ENCODE results near the gene RPL18. TPM values are rescaled to one million over a fixed set of nuclear protein-coding genes. Genes with fewer than 3 reads are reported as not detected.

RPL18 gene
- polyA plus RNA-seq, 1 donor from 2014 or later = 2,549 TPM

- H3K4me3 Mint-ChIP-seq = peak overlapping the region; percentile 25 to 85 (median 83)
- H3K27me3 Mint-ChIP-seq = no peaks in the 10 kb centered on the region
- peaks cover 4% of the 10 kb centered on the region for H3K36me3 Mint-ChIP-seq
- H3K4me1 Mint-ChIP-seq = peaks cover 21 to 25% (median 21%) of the 10 kb centered on the region in 3 donors
- peak overlapping the region in 1 of 3 donors; percentile 91 for H3K27ac Mint-ChIP-seq
- no peaks in the 10 kb centered on the region for H3K9me3 Mint-ChIP-seq
These were observed 2.9 kb downstream of the RPL18 start for GRCh38 chr19:48616041-48616436.

DNA sequence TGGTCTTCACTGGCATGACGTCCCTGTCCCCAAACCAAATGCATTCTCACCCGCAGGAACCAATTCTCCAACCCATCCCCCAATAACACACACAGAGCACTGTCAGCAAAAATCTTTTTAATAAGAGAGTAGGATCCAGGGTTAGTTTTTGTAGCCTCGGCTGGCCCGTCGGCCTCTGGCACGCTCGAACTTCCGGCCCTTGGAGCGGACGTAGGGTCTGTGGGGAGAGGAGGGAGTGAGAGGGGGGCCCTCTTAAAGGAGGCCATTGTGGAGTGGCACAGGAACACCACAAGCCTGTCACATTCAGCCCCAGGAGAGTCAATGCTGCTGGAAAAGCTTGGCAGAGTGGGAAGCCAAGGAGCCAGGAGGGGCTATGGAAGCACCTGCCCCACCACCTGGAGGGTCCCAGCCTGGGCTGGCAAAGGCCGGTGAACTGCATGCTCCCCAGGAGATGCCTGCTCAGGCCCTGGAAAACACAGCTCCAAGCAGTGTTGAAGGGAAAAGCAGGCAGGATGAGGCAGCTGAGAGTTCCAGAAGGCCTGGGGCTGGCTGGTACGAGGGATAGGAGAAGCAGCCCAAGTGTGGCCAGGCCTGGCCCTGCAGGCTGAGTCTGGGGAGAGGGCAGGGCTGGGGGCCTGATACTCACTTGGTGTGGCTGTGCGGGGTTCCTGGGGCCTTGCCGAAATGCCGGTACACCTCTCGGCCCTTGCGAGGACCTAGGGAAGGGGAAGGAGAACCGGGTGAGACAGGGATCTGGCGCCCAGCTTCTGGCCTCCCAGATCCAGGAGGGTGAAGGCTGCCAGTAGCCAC, 3.5 kb downstream of the RPL18 start:
- H3K4me3 Mint-ChIP-seq = peak overlapping the region in 1 of 4 donors; percentile 85
- peak overlapping the region in 1 of 3 donors; percentile 56 for H3K27ac Mint-ChIP-seq
- peaks cover 4% of the 10 kb centered on the region for H3K36me3 Mint-ChIP-seq
- H3K4me1 Mint-ChIP-seq = peaks cover 21 to 25% (median 21%) of the 10 kb centered on the region in 3 donors
- no peaks in the 10 kb centered on the region for H3K27me3 Mint-ChIP-seq
- no peaks in the 10 kb centered on the region for H3K9me3 Mint-ChIP-seq

GRCh38 chr19:48614436-48615230, 4.3 kb downstream of the RPL18 start, which contains the start of gene FAM83E:
Gene FAM83E, minus strand, starts transcription at chr19:48615076. Its CDS starts 1,704 bp downstream, at chr19:48613372.
- no peaks in the 10 kb centered on the region for H3K9me3 Mint-ChIP-seq
- H3K27me3 Mint-ChIP-seq = no peaks in the 10 kb centered on the region
- peaks cover 17 to 21% (median 18%) of the 10 kb centered on the region in 3 donors for H3K4me1 Mint-ChIP-seq
- peaks cover 4% of the 10 kb centered on the region for H3K36me3 Mint-ChIP-seq
- H3K4me3 Mint-ChIP-seq = peak within 1 kb of the TSS in 2 of 4 donors; percentile 27 to 85
- H3K27ac Mint-ChIP-seq = peak within 1 kb of the TSS in 2 of 3 donors; percentile 80 to 84

DNA sequence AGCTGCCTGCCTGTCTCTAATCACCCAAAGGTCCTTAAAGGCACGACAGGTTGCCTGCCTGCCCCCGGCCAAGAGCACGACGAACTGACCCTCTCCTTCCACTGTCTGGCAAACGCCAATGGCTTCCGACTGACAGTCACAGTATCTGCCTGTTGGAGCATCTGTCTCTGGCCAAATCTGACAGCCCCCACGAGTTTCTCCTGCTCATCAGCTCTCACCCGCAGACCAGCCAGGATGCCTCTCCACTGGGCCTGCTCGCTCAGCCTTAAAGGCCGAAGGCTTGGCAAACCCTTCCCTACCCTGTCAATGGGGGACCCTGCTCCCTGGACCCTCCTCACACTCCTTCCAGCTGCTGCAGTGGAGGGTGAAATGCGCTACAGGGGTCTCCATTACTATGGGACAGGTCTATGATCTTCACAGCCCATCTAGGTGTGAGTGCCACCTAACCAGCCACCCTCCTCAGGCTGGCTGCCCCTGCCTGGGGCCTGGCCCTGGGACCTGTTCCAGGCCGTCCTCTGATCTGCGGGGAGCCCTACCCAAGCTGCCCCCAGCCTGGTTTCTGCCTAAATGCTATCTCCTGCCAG, 5.0 kb downstream of the RPL18 start:
- Mint-ChIP-seq H3K27me3 (no peaks in the 10 kb centered on the region), H3K36me3 (peaks cover 4% of the 10 kb centered on the region), H3K27ac (peak overlapping the region in 2 of 3 donors; percentile 80 to 84), H3K9me3 (no peaks in the 10 kb centered on the region), H3K4me3 (peak overlapping the region in 1 of 4 donors; percentile 82), H3K4me1 (peaks cover 12 to 22% (median 17%) of the 10 kb centered on the region in 3 donors)

DNA sequence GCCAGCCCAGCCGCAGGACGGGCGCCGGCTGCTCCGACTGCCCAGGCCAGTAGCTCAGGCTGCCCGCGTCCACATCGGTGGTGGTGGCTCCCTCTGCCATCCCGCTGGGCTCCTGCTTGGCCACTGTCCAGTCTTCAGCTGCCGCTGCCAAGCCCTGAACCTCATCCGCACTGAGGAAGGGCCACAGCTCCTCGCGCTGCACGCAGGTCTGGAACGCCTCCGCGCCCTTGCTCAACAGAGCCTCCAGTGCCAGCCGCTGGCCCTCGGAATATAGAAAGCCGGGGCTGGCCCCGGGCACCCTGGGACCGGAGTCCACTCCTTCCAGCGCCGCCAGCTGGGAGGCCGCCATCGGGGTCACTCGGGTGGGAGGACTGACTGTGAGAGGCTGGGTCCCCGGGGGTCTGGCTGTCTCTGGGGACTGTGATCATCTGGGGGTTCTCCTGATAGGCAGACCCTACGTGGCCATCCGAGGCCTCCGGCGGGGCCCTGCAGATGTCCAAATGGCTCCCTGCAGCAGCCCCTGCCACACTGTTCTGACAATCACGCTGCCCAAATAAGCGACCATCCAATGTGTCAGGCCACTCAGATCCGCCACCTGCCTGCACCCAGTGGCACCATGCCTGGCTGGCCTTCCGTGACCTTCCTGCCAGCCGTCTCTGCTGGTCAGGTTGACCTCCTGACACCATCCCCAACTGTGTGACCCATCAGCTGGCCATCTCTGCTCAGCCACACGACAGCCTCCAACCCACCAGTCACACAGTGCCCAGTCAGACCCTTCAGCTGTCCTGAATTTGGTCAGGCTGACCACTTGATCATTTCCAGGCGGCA, 5.7 kb downstream of the RPL18 start:
- Mint-ChIP-seq H3K9me3 (no peaks in the 10 kb centered on the region), H3K4me3 (no peak overlapping the region), H3K27me3 (peaks cover 2% of the 10 kb centered on the region), H3K27ac (peak overlapping the region in 2 of 3 donors; percentile 80 to 84), H3K36me3 (peaks cover 2% of the 10 kb centered on the region), H3K4me1 (peaks cover 11 to 20% (median 16%) of the 10 kb centered on the region in 3 donors)

- Mint-ChIP-seq H3K4me1 (peaks cover 7 to 16% (median 8%) of the 10 kb centered on the region in 3 donors), H3K27ac (no peak overlapping the region), H3K36me3 (peaks cover 2% of the 10 kb centered on the region), H3K9me3 (no peaks in the 10 kb centered on the region), H3K27me3 (peaks cover 2% of the 10 kb centered on the region), H3K4me3 (no peak overlapping the region)
These were observed 7.1 kb downstream of the RPL18 start for GRCh38 chr19:48611872-48612271.

- Mint-ChIP-seq H3K9me3 (no peaks in the 10 kb centered on the region), H3K36me3 (no peaks in the 10 kb centered on the region), H3K4me1 (peaks cover 4 to 13% (median 4%) of the 10 kb centered on the region in 3 donors), H3K27me3 (peaks cover 2% of the 10 kb centered on the region), H3K4me3 (no peak overlapping the region), H3K27ac (no peak overlapping the region)
These were observed 9.3 kb downstream of the RPL18 start for GRCh38 chr19:48609571-48610108.

- peak overlapping the region; percentile 44 to 86 (median 51) for H3K27ac Mint-ChIP-seq
- H3K4me3 Mint-ChIP-seq = peak overlapping the region; percentile 27 to 69 (median 61)
- no peaks in the 10 kb centered on the region for H3K36me3 Mint-ChIP-seq
- peaks cover 2% of the 10 kb centered on the region for H3K27me3 Mint-ChIP-seq
- H3K4me1 Mint-ChIP-seq = peaks cover 4 to 9% (median 4%) of the 10 kb centered on the region in 3 donors
- H3K9me3 Mint-ChIP-seq = no peaks in the 10 kb centered on the region
These were observed 10.1 kb downstream of the RPL18 start for GRCh38 chr19:48608798-48609263.

DNA sequence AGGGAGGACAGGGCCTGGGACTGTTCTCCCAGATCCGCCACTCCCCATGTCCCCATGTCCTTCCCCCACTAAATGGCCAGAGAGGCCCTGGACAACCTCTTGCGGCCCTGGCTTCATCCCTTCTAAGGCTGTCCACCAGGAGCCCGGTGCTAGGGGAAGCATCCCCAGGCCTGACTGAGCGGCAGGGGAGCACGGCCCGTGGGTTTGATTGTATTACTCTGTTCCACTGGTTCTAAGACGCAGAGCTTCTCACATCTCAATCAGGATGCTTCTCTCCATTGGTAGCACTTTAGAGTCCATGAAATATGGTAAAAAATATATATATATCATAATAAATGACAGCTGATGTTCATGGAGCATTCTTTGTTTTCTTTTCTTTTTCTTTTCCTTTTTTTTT, 11.6 kb downstream of the RPL18 start:
- Mint-ChIP-seq H3K4me1 (peaks cover 4 to 6% (median 4%) of the 10 kb centered on the region in 3 donors), H3K9me3 (no peaks in the 10 kb centered on the region), H3K27me3 (peaks cover 2% of the 10 kb centered on the region), H3K27ac (peak overlapping the region in 1 of 3 donors; percentile 71), H3K36me3 (no peaks in the 10 kb centered on the region), H3K4me3 (no peak overlapping the region)

DNA sequence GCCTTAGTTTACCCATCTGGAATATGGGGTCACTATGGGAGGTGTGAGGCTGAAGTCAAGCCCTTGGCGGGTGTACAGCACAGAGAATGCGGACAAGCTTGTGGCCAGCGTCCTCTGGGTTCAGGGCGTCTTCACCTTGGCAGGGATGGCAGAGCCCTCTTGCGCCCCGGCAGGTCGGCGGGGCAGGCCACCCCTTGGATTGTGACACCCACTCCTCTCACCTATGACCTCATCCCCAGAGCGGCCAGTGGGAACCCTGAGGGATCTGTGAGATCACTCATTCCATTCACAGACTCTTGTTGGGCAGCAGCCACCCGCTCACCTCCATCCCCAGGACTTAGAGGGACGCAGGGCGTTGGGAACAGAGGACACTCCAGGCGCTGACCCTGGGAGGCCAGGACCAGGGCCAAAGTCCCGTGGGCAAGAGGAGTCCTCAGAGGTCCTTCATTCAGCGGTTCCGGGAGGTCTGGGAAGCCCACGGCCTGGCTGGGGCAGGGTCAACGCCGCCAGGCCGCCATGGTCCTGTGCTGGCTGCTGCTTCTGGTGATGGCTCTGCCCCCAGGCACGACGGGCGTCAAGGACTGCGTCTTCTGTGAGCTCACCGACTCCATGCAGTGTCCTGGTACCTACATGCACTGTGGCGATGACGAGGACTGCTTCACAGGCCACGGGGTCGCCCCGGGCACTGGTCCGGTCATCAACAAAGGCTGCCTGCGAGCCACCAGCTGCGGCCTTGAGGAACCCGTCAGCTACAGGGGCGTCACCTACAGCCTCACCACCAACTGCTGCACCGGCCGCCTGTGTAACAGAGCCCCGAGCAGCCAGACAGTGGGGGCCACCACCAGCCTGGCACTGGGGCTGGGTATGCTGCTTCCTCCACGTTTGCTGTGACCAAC, 12.3 kb downstream of the RPL18 start, which contains the start of gene SPACA4:
SPACA4 (plus strand) TSS at position 280 of the 896 bp plus-strand sequence; CDS start at position 517, 237 bp downstream.
- H3K4me1 Mint-ChIP-seq = peaks cover 4 to 6% (median 4%) of the 10 kb centered on the region in 3 donors
- H3K27ac Mint-ChIP-seq = peak within 1 kb of the TSS in 1 of 3 donors; percentile 71
- H3K4me3 Mint-ChIP-seq = peak within 1 kb of the TSS in 1 of 4 donors; percentile 33
- H3K27me3 Mint-ChIP-seq = peaks cover 2% of the 10 kb centered on the region
- H3K36me3 Mint-ChIP-seq = no peaks in the 10 kb centered on the region
- no peaks in the 10 kb centered on the region for H3K9me3 Mint-ChIP-seq

- Mint-ChIP-seq H3K4me3 (no peak overlapping the region), H3K36me3 (no peaks in the 10 kb centered on the region), H3K27me3 (peaks cover under 1% of the 10 kb centered on the region), H3K9me3 (no peaks in the 10 kb centered on the region), H3K27ac (no peak overlapping the region), H3K4me1 (peaks cover 2 to 4% (median 3%) of the 10 kb centered on the region in 3 donors)
These were observed 15.1 kb downstream of the RPL18 start for GRCh38 chr19:48603850-48604249.

GRCh38 chr19:48603449-48603848, 15.5 kb downstream of the RPL18 start:
- H3K9me3 Mint-ChIP-seq = no peaks in the 10 kb centered on the region
- peaks cover 0 to under 1% (median 0%) of the 10 kb centered on the region in 3 donors for H3K4me1 Mint-ChIP-seq

DNA sequence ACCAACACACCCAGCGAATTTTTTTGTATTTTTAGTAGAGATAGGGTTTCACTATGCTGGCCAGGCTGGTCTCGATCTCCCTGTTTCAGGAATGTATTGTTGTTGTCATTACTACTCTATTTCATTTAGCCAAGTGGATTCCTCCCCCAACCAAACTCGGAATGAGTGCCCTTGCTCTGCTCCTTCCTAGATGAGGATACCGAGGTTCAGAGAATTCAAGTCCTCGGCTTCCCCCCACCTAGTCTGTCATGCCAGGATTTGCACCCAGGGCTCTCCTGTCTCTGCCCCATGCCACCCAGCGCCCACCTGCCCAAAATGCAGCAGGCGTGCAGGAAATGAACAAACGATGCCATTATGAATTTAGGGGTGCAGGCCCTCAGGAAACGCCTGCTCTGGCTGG, 16.0 kb downstream of the RPL18 start:
- Mint-ChIP-seq H3K27me3 (no peaks in the 10 kb centered on the region), H3K4me1 (no peaks in the 10 kb centered on the region), H3K27ac (no peak overlapping the region), H3K36me3 (no peaks in the 10 kb centered on the region), H3K4me3 (no peak overlapping the region), H3K9me3 (no peaks in the 10 kb centered on the region)

More at GRCh38 chr19:48603449-48603848, 15.5 kb downstream of the RPL18 start:
- H3K27me3 Mint-ChIP-seq = no peaks in the 10 kb centered on the region
- no peak overlapping the region for H3K27ac Mint-ChIP-seq
- H3K4me3 Mint-ChIP-seq = no peak overlapping the region
- H3K36me3 Mint-ChIP-seq = no peaks in the 10 kb centered on the region
